H1 (cell line): ENCODE measurements around the gene SMARCA5. TPM values are rescaled to one million over a fixed set of nuclear protein-coding genes. Genes with fewer than 3 reads are reported as not detected.

ENCODE experiments used
- CBX8 ChIP-seq: fragments of 300-800, 300-1000 bp; sonication (generic); IDR thresholded peaks from 2 replicates; pipeline ENCODE4 v1.7.1; 2016; ENCODE audit warnings: low read depth, low read length, borderline replicate concordance
- CHD2 ChIP-seq: IDR thresholded peaks from 2 replicates; pipeline ENCODE4 v1.6.1; 2012; ENCODE audit warnings: low read length, improper control_type of control experiment
- CHD7 ChIP-seq: fragments of 300-600 bp; sonication (generic); IDR thresholded peaks from 2 replicates; pipeline ENCODE4 v1.7.1; 2012; ENCODE audit warnings: low read length, moderate library complexity, mild to moderate bottlenecking, inconsistent platforms; ENCODE audit not compliant: insufficient replicate concordance
- NANOG ChIP-seq: IDR thresholded peaks from 2 replicates; pipeline ENCODE4 v1.6.1; 2011; ENCODE audit warnings: low read length, low read depth, mild to moderate bottlenecking, inconsistent platforms; ENCODE audit not compliant: insufficient read depth, poor library complexity, severe bottlenecking
- POLR2A ChIP-seq, 2 experiments: IDR thresholded peaks; 1 replicate in 1 of 2; 2 replicates in 1 of 2; pipeline ENCODE4 v1.6.1; 2011; ENCODE audit warnings: low read depth in 2 of 2, low read length in 2 of 2, mild to moderate bottlenecking in 2 of 2; ENCODE audit errors: control extremely low read depth in 1 of 2
- SP1 ChIP-seq: IDR thresholded peaks from 2 replicates; pipeline ENCODE4 v1.6.1; 2011; ENCODE audit warnings: low read depth, low read length
- TAF1 ChIP-seq: IDR thresholded peaks from 2 replicates; pipeline ENCODE4 v1.6.1; 2011; ENCODE audit warnings: mild to moderate bottlenecking, low read depth, low read length
- TBP ChIP-seq: IDR thresholded peaks from 2 replicates; pipeline ENCODE4 v1.6.1; 2011; ENCODE audit warnings: low read depth, low read length, improper control_type of control experiment
- polyA plus RNA-seq, 7 experiments: library from polyadenylated mRNA; depleted of rRNA in 3 of 7; stranded (reverse) in 5 of 7; unstranded in 2 of 7; fragments of >200 nt in 5 of 7; fragments of 200-250 nt in 2 of 7; gene quantifications; 1 replicate in 5 of 7; 2 replicates in 1 of 7; 4 replicates in 1 of 7; pipeline versions ENCODE4 v1.2.1 to v1.2.3, GENCODE V29; 2011 to 2013; ENCODE audit warnings: missing spikeins in 2 of 7, mixed read lengths in 2 of 7
- total RNA-seq: library from RNA; stranded (reverse); fragmentation: NEBNext Ultra II Directional; extraction: Animal tissue kit (Norgen Biotek cat#: 25700); gene quantifications from 2 replicates; pipeline ENCODE4 v1.2.1, GENCODE V29; 2021

Gene SMARCA5
- total and polyA plus RNA-seq, 2 of the 8 experiments (the other 6 are each of a cell fraction or from before 2014, with no cell fraction given) = 13.9 to 112 TPM

DNA sequence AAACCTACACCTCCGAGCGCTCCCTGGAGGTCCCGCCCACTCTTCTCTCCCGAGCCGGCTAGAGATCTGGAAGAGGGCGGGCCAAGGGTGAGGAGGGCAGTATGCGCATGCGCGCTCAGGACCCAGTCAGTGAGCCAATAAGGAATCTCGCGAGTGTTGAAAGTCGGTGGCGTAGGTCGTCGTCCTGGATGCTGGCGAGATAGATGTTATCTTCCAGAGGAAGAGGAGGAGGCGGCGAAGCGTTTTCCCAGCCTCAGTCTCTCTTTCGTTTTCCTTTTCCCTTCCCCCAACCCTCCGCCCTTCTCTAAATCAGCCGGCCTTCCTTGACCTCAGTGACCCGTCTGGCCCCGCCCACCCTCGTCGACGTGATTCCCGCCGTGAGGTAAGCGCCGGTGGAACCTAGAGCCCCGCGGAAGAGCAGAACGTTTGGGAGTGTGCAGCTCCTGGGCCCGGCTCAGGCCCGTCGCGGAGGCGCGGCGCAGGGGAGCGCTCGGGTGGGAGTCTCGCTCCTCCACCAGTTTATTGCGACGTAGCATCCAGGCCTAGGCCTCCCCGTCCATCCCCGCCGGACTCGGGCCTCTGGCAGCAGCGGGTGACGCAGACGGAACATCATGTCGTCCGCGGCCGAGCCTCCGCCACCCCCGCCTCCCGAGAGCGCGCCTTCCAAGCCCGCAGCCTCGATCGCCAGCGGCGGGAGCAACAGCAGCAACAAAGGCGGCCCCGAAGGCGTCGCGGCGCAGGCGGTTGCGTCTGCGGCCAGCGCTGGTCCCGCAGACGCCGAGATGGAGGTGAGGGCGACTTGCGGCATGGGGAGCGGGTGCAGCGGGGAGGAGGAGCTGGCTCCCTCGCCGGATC is at the start of gene SMARCA5 (continued):
- TF ChIP-seq CHD7 (no peak), TBP (peak; percentile 84), CBX8 (no peak), SP1 (peak; percentile 8; the same call in 1 of the 2 replicates), TAF1 (peak; percentile 92), CHD2 (peak; percentile 97), NANOG (no peak), POLR2A (IDR thresholded peaks at IDR 0.05; ENCODE audit: control extremely low read depth in 1 of 2, low read depth in 2 of 2, low read length in 2 of 2) (peak; percentile 92 to 95)
